GM23338 (cell line): ENCODE results near the gene CLIP2. TPM values are rescaled to one million over a fixed set of nuclear protein-coding genes. Genes with fewer than 3 reads are reported as not detected.

Experiments used
- CREB1 ChIP-seq: fragments of 250-450 bp; sonication (Bioruptor Pico); IDR thresholded peaks from 2 replicates; pipeline ENCODE4 v1.5.0; 2020; ENCODE audit warnings: low read depth, mild to moderate bottlenecking, moderate library complexity
- EZH2 ChIP-seq: fragments of 200-600 bp; sonication (generic); IDR thresholded peaks from one replicate; pipeline ENCODE4 v1.8.0; 2017; ENCODE audit warnings: antibody characterized with exemption, mild to moderate bottlenecking, low read depth; ENCODE audit not compliant: unreplicated experiment
- EZH2phosphoT487 ChIP-seq: fragments of 200-600 bp; sonication (generic); IDR thresholded peaks from one replicate; pipeline ENCODE4 v1.8.1; 2018; ENCODE audit warnings: antibody characterized with exemption; ENCODE audit not compliant: unreplicated experiment
- JUNB ChIP-seq: IDR thresholded peaks from one replicate; pipeline ENCODE4 v1.6.1; 2016; ENCODE audit warnings: antibody characterized with exemption; ENCODE audit not compliant: unreplicated experiment
- NANOG ChIP-seq: IDR thresholded peaks from 2 replicates; pipeline ENCODE4 v1.6.1; 2016; ENCODE audit warnings: antibody characterized with exemption, borderline replicate concordance
- POLR2AphosphoS5 ChIP-seq: IDR thresholded peaks from 2 replicates; pipeline ENCODE4 v1.6.1; 2016; ENCODE audit warnings: antibody characterized with exemption, low read depth
- ZNF114 ChIP-seq: fragments of 250-450 bp; sonication (Bioruptor Pico); IDR thresholded peaks from 2 replicates; pipeline ENCODE4 v1.5.0; 2020; ENCODE audit warnings: mild to moderate bottlenecking, moderate library complexity
- ZNF331 ChIP-seq: fragments of 250-450 bp; sonication (Bioruptor Pico); IDR thresholded peaks from 2 replicates; pipeline ENCODE4 v1.5.0; 2020; ENCODE audit warnings: low read depth, mild to moderate bottlenecking, moderate library complexity
- polyA plus RNA-seq: library from polyadenylated mRNA; unstranded; fragments of >200 nt; fragmentation: Nextera tagmentation; extraction: Ambion mirVana; gene quantifications from 2 replicates; pipeline ENCODE4 v1.2.1, GENCODE V29; 2016
- total RNA-seq: library from RNA; depleted of rRNA; stranded (reverse); fragments of >200 nt; shearing (Covaris generic); gene quantifications from 2 replicates; pipeline ENCODE4 v1.2.3, GENCODE V29; 2014
- TF ChIP-seq, protein P1 (sequence below): fragments of 250-450 bp; sonication (Bioruptor Pico); IDR thresholded peaks from 2 replicates; pipeline ENCODE4 v1.5.0; 2020; ENCODE audit warnings: mild to moderate bottlenecking, moderate library complexity
- TF ChIP-seq, protein P2 (sequence below), 2 experiments: fragments of 200-600 bp in 1 of 2; sonication (generic) in 1 of 2; conservative IDR thresholded peaks; 2 replicates each; pipeline versions ENCODE4 v1.5.1 to v1.6.1; 2016 to 2017; ENCODE audit warnings: antibody characterized with exemption in 2 of 2, low read depth in 2 of 2, mild to moderate bottlenecking in 2 of 2, moderate library complexity in 1 of 2
- TF ChIP-seq, protein P3 (sequence below): IDR thresholded peaks from 2 replicates; pipeline ENCODE4 v1.6.1; 2016; ENCODE audit warnings: antibody characterized with exemption

Gene CLIP2
- total and polyA plus RNA-seq, 2 experiments from 2014 or later: 8.1 to 51.9 TPM

DNA sequence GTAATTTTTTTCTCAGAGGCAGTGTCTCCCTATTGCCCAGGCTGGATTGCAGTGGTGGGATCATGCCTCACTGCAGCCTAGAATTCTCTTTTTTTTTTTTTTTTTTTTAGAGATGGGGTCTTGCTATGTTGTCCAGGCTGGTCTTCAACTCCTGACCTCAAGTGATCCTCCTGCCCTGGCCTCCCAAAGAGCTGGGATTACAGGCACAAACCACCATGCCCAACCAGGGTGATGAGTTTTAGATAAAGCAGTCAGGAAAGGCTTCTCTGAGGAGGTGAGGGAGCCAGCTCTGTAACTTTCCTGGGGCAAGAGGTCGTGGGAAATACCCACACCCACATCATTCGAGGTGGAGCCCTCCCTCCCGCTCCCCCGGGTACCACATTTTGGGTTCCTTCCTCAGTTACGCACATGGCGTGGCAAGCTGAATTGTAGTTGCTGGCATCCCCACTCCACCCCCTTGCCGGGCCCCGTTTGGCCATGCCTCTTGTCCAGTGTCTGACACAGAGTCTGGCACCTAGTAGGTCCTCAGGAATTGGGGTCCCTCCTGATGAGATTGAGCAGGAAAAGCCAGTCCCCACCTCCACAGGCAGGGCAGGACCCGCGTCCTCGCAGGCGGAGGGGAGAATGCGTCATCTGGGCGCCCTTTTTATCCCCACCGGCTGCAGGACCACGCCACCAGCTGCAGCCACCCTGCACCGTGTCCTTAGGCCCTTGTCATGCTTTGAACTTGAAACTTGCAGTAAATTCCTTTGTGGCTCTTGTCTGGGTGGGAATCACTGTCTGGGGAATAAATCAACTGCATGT is 43.4 kb downstream of the CLIP2 start (continued):
- TF ChIP-seq, protein P1, sequence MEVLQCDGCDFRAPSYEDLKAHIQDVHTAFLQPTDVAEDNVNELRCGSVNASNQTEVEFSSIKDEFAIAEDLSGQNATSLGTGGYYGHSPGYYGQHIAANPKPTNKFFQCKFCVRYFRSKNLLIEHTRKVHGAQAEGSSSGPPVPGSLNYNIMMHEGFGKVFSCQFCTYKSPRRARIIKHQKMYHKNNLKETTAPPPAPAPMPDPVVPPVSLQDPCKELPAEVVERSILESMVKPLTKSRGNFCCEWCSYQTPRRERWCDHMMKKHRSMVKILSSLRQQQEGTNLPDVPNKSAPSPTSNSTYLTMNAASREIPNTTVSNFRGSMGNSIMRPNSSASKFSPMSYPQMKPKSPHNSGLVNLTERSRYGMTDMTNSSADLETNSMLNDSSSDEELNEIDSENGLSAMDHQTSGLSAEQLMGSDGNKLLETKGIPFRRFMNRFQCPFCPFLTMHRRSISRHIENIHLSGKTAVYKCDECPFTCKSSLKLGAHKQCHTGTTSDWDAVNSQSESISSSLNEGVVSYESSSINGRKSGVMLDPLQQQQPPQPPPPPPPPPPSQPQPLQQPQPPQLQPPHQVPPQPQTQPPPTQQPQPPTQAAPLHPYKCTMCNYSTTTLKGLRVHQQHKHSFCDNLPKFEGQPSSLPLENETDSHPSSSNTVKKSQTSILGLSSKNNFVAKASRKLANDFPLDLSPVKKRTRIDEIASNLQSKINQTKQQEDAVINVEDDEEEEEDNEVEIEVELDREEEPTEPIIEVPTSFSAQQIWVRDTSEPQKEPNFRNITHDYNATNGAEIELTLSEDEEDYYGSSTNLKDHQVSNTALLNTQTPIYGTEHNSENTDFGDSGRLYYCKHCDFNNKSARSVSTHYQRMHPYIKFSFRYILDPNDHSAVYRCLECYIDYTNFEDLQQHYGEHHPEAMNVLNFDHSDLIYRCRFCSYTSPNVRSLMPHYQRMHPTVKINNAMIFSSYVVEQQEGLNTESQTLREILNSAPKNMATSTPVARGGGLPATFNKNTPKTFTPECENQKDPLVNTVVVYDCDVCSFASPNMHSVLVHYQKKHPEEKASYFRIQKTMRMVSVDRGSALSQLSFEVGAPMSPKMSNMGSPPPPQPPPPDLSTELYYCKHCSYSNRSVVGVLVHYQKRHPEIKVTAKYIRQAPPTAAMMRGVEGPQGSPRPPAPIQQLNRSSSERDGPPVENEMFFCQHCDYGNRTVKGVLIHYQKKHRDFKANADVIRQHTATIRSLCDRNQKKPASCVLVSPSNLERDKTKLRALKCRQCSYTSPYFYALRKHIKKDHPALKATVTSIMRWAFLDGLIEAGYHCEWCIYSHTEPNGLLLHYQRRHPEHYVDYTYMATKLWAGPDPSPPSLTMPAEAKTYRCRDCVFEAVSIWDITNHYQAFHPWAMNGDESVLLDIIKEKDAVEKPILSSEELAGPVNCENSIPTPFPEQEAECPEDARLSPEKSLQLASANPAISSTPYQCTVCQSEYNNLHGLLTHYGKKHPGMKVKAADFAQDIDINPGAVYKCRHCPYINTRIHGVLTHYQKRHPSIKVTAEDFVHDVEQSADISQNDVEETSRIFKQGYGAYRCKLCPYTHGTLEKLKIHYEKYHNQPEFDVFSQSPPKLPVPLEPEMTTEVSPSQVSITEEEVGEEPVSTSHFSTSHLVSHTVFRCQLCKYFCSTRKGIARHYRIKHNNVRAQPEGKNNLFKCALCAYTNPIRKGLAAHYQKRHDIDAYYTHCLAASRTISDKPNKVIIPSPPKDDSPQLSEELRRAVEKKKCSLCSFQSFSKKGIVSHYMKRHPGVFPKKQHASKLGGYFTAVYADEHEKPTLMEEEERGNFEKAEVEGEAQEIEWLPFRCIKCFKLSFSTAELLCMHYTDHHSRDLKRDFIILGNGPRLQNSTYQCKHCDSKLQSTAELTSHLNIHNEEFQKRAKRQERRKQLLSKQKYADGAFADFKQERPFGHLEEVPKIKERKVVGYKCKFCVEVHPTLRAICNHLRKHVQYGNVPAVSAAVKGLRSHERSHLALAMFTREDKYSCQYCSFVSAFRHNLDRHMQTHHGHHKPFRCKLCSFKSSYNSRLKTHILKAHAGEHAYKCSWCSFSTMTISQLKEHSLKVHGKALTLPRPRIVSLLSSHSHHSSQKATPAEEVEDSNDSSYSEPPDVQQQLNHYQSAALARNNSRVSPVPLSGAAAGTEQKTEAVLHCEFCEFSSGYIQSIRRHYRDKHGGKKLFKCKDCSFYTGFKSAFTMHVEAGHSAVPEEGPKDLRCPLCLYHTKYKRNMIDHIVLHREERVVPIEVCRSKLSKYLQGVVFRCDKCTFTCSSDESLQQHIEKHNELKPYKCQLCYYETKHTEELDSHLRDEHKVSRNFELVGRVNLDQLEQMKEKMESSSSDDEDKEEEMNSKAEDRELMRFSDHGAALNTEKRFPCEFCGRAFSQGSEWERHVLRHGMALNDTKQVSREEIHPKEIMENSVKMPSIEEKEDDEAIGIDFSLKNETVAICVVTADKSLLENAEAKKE: no peak
- TF ChIP-seq, protein P2, sequence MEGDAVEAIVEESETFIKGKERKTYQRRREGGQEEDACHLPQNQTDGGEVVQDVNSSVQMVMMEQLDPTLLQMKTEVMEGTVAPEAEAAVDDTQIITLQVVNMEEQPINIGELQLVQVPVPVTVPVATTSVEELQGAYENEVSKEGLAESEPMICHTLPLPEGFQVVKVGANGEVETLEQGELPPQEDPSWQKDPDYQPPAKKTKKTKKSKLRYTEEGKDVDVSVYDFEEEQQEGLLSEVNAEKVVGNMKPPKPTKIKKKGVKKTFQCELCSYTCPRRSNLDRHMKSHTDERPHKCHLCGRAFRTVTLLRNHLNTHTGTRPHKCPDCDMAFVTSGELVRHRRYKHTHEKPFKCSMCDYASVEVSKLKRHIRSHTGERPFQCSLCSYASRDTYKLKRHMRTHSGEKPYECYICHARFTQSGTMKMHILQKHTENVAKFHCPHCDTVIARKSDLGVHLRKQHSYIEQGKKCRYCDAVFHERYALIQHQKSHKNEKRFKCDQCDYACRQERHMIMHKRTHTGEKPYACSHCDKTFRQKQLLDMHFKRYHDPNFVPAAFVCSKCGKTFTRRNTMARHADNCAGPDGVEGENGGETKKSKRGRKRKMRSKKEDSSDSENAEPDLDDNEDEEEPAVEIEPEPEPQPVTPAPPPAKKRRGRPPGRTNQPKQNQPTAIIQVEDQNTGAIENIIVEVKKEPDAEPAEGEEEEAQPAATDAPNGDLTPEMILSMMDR (conservative IDR thresholded peaks at IDR 0.05; ENCODE audit: low read depth in 2 of 2): no peak
- TF ChIP-seq EZH2phosphoT487 (no peak), ZNF114 (no peak), ZNF331 (CRISPR knock-in tag) (no peak), CREB1 (no peak), POLR2AphosphoS5 (no peak), NANOG (no peak), JUNB (no peak), EZH2 (no peak)
- TF ChIP-seq, protein P3, sequence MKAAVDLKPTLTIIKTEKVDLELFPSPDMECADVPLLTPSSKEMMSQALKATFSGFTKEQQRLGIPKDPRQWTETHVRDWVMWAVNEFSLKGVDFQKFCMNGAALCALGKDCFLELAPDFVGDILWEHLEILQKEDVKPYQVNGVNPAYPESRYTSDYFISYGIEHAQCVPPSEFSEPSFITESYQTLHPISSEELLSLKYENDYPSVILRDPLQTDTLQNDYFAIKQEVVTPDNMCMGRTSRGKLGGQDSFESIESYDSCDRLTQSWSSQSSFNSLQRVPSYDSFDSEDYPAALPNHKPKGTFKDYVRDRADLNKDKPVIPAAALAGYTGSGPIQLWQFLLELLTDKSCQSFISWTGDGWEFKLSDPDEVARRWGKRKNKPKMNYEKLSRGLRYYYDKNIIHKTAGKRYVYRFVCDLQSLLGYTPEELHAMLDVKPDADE: no peak
